Inflammatory macrophage treated with lipopolysaccharide for 4 hours (primary cell): Measurements from ENCODE around the gene AP1S1.

Experiments
- DNase-seq: peaks from one replicate; pipeline ENCODE4 v3.0.0-alpha.2; 2020

The AP1S1 gene

GRCh38 chr7:101159696-101160674, 5.7 kb downstream of the AP1S1 start:
- DNase-seq: no peak

- DNase-seq: no peak
Observed at GRCh38 chr7:101160910-101161309, 6.6 kb downstream of the AP1S1 start.

GRCh38 chr7:101161692-101162471, 7.6 kb downstream of the AP1S1 start:
- no peak for DNase-seq

GRCh38 chr7:101162551-101163278, 8.4 kb downstream of the AP1S1 start:
- DNase-seq: peak; percentile 17

GRCh38 chr7:101163279-101164070, 9.2 kb downstream of the AP1S1 start:
- no peak for DNase-seq

- no peak for DNase-seq
Observed at GRCh38 chr7:101164071-101164840, 10.0 kb downstream of the AP1S1 start.

- peak; percentile 97 for DNase-seq
Observed at GRCh38 chr7:101165075-101165957, 11.0 kb downstream of the AP1S1 start, which contains the start of gene VGF. Gene VGF (minus strand): TSS chr7:101165569. CDS start chr7:101164843, 726 bp downstream.

- no peak for DNase-seq
Observed at GRCh38 chr7:101165958-101166647, 11.8 kb downstream of the AP1S1 start.

GRCh38 chr7:101166648-101166908, 12.3 kb downstream of the AP1S1 start:
- DNase-seq: no peak

- DNase-seq: no peak
Observed at GRCh38 chr7:101166909-101167644, 12.8 kb downstream of the AP1S1 start.

GRCh38 chr7:101167645-101168411, 13.6 kb downstream of the AP1S1 start:
- DNase-seq: no peak

- DNase-seq: no peak
Observed at GRCh38 chr7:101168412-101169049, 14.3 kb downstream of the AP1S1 start.

GRCh38 chr7:101169110-101169837, 15.0 kb downstream of the AP1S1 start:
- no peak for DNase-seq

- peak; percentile 78 for DNase-seq
Observed at GRCh38 chr7:101169838-101170551, 15.7 kb downstream of the AP1S1 start.

- DNase-seq: peak; percentile 54
Observed at GRCh38 chr7:101170617-101171441, 16.6 kb downstream of the AP1S1 start.
